OCI-LY1 (cell line): Measurements from ENCODE around the gene NRDE2.

ENCODE experiments used
- H2AFZ ChIP-seq: fragments of 200-600 bp; sonication (generic), shearing (Covaris generic); 2 replicates; pipeline ENCODE4 v1.6.0; 2014; ENCODE audit warnings: antibody characterized with exemption, mild to moderate bottlenecking, low read length
- H3F3A ChIP-seq: fragments of 200-600 bp; sonication (generic), shearing (Covaris generic); 2 replicates; pipeline ENCODE4 v1.6.0; 2014; ENCODE audit warnings: mild to moderate bottlenecking, antibody characterized with exemption, low read length, moderate library complexity; ENCODE audit not compliant: insufficient read depth
- H3K27ac ChIP-seq: fragments of 200-600 bp; sonication (generic); 2 replicates; pipeline ENCODE4 v1.5.1; 2014; ENCODE audit warnings: low read length, mixed run types, mild to moderate bottlenecking, low read depth; ENCODE audit not compliant: poor library complexity, severe bottlenecking
- H3K27me3 ChIP-seq: fragments of 200-600 bp; sonication (generic); 2 replicates; pipeline ENCODE4 v1.6.0; 2014; ENCODE audit warnings: antibody characterized with exemption, mild to moderate bottlenecking, low read length, moderate library complexity; ENCODE audit not compliant: insufficient read depth
- H3K36me3 ChIP-seq: fragments of 200-600 bp; sonication (generic); 2 replicates; pipeline ENCODE4 v1.6.1; 2014; ENCODE audit warnings: mild to moderate bottlenecking, antibody characterized with exemption, low read length, moderate library complexity, mixed read lengths; ENCODE audit not compliant: insufficient read depth
- H3K4me1 ChIP-seq: fragments of 200-600 bp; sonication (generic); 2 replicates; pipeline ENCODE4 v1.5.1; 2014; ENCODE audit warnings: mild to moderate bottlenecking, low read length, moderate library complexity; ENCODE audit not compliant: insufficient read depth, severe bottlenecking
- H3K4me2 ChIP-seq: fragments of 200-600 bp; sonication (generic), shearing (Covaris generic); 2 replicates; pipeline ENCODE4 v1.6.1; 2014; ENCODE audit warnings: low read length
- H3K4me3 ChIP-seq: fragments of 200-600 bp; sonication (generic); 2 replicates; pipeline ENCODE4 v1.5.1; 2014; ENCODE audit warnings: low read length, low read depth, mild to moderate bottlenecking, mixed read lengths; ENCODE audit not compliant: poor library complexity, severe bottlenecking
- H3K79me2 ChIP-seq: fragments of 200-600 bp; shearing (Covaris generic); 2 replicates; pipeline ENCODE4 v1.6.1; 2016; ENCODE audit warnings: mixed run types, low read length, mixed read lengths; ENCODE audit not compliant: insufficient read depth
- H3K9ac ChIP-seq: fragments of 200-600 bp; sonication (generic), shearing (Covaris generic); 2 replicates; pipeline ENCODE4 v1.6.1; 2014; ENCODE audit warnings: mild to moderate bottlenecking, low read length, mixed read lengths
- H3K9me2 ChIP-seq: fragments of 200-600 bp; sonication (generic), shearing (Covaris generic); 2 replicates; pipeline ENCODE4 v1.6.1; 2014; ENCODE audit warnings: low read depth, mild to moderate bottlenecking, low read length, mixed read lengths
- H3K9me3 ChIP-seq: fragments of 200-600 bp; shearing (Covaris generic); 2 replicates; pipeline ENCODE4 v1.6.1; 2014; ENCODE audit warnings: low read length, mixed read lengths
- H4K20me1 ChIP-seq: fragments of 200-600 bp; sonication (generic), shearing (Covaris generic); 2 replicates; pipeline ENCODE4 v1.6.0; 2016; ENCODE audit warnings: mild to moderate bottlenecking, low read length; ENCODE audit not compliant: insufficient read depth
- CTCF ChIP-seq: fragments of 200-600 bp; sonication (generic), shearing (Covaris generic); IDR thresholded peaks from 2 replicates; pipeline ENCODE4 v1.5.1; 2017; ENCODE audit warnings: mild to moderate bottlenecking, antibody characterized with exemption, low read length, moderate library complexity, mixed read lengths
- EZH2 ChIP-seq: fragments of 200-600 bp; sonication (generic), shearing (Covaris generic); IDR thresholded peaks from 2 replicates; pipeline ENCODE4 v1.8.0; 2017; ENCODE audit warnings: borderline replicate concordance, mixed run types, mild to moderate bottlenecking, antibody characterized with exemption, low read length, moderate library complexity, mixed read lengths

NRDE2 gene

GRCh38 chr14:90275820-90276219 lies 55.9 kb downstream of the NRDE2 start:
- Histone ChIP-seq H3K4me1 (no peaks in the 10 kb centered on the region), H3K9me3 (no peaks in the 10 kb centered on the region), H3K36me3 (peaks cover 54% of the 10 kb centered on the region), H3K9me2 (no peaks in the 10 kb centered on the region), H3K27ac (no peak overlapping the region), H3K9ac (no peak overlapping the region), H4K20me1 (no peaks in the 10 kb centered on the region), H3K27me3 (no peaks in the 10 kb centered on the region), H3K79me2 (no peaks in the 10 kb centered on the region), H3K4me3 (no peak overlapping the region), H3F3A (no peaks in the 10 kb centered on the region), H3K4me2 (no peak overlapping the region), H2AFZ (no peak overlapping the region)
- TF ChIP-seq CTCF (no peak), EZH2 (no peak)

GRCh38 chr14:90275458-90275814 lies 56.3 kb downstream of the NRDE2 start:
- H3K9me3 ChIP-seq: no peaks in the 10 kb centered on the region
- no peaks in the 10 kb centered on the region for H3F3A ChIP-seq
- H3K27ac ChIP-seq: peak overlapping the region; percentile 39
- no peaks in the 10 kb centered on the region for H3K4me1 ChIP-seq
- H3K79me2 ChIP-seq: no peaks in the 10 kb centered on the region
- H3K36me3 ChIP-seq: peaks cover 54% of the 10 kb centered on the region
- no peaks in the 10 kb centered on the region for H3K27me3 ChIP-seq
- H3K9me2 ChIP-seq: no peaks in the 10 kb centered on the region
- H3K4me2 ChIP-seq: no peak overlapping the region
- no peak overlapping the region for H2AFZ ChIP-seq
- no peak for TF ChIP-seq CTCF
- no peak for TF ChIP-seq EZH2
- no peaks in the 10 kb centered on the region for H4K20me1 ChIP-seq
- H3K4me3 ChIP-seq: no peak overlapping the region
- H3K9ac ChIP-seq: no peak overlapping the region

GRCh38 chr14:90274808-90275457 lies 56.8 kb downstream of the NRDE2 start:
- no peaks in the 10 kb centered on the region for H4K20me1 ChIP-seq
- no peaks in the 10 kb centered on the region for H3K9me3 ChIP-seq
- TF ChIP-seq CTCF (no peak), EZH2 (no peak)
- H3K4me1 ChIP-seq: no peaks in the 10 kb centered on the region
- peak overlapping the region; percentile 39 for H3K27ac ChIP-seq
- no peak overlapping the region for H3K4me3 ChIP-seq
- H3K36me3 ChIP-seq: peaks cover 59% of the 10 kb centered on the region
- H3F3A ChIP-seq: no peaks in the 10 kb centered on the region
- no peaks in the 10 kb centered on the region for H3K79me2 ChIP-seq
- H3K9me2 ChIP-seq: no peaks in the 10 kb centered on the region
- H3K27me3 ChIP-seq: no peaks in the 10 kb centered on the region
- no peak overlapping the region for H3K9ac ChIP-seq
- H3K4me2 ChIP-seq: no peak overlapping the region
- H2AFZ ChIP-seq: no peak overlapping the region
